HCT116 (cell line): ENCODE results near the gene SERTM1.

Source experiments
- EZH2 ChIP-seq: fragments of 200-600 bp; sonication (generic); IDR thresholded peaks from 2 replicates; pipeline ENCODE4 v1.6.1; 2017; ENCODE audit warnings: antibody characterized with exemption, mixed run types
- POLR2A ChIP-seq: IDR thresholded peaks from 2 replicates; pipeline ENCODE4 v1.7.0; 2011; ENCODE audit warnings: borderline replicate concordance; ENCODE audit not compliant: insufficient read depth, insufficient read length; ENCODE audit errors: extremely low read depth
- POLR2AphosphoS5 ChIP-seq: IDR thresholded peaks from 2 replicates; pipeline ENCODE4 v1.6.1; 2011; ENCODE audit warnings: mild to moderate bottlenecking, low read depth, low read length, moderate library complexity
- RAD21 ChIP-seq: IDR thresholded peaks from 2 replicates; pipeline ENCODE4 v1.6.1; 2012; ENCODE audit warnings: low read depth, mild to moderate bottlenecking
- SIN3A ChIP-seq: IDR thresholded peaks from 2 replicates; pipeline ENCODE4 v1.6.1; 2012; ENCODE audit warnings: low read depth
- TCF7L2 ChIP-seq: IDR thresholded peaks from 2 replicates; pipeline ENCODE4 v1.7.0; 2011; ENCODE audit warnings: borderline replicate concordance, inconsistent platforms; ENCODE audit not compliant: insufficient read depth, insufficient read length; ENCODE audit errors: extremely low read depth
- YY1 ChIP-seq: IDR thresholded peaks from 2 replicates; pipeline ENCODE4 v1.6.1; 2011; ENCODE audit warnings: low read length, low read depth, moderate library complexity, mild to moderate bottlenecking; ENCODE audit not compliant: insufficient replicate concordance; ENCODE audit errors: extremely low read depth
- ZFX ChIP-seq: fragments of 450-650 bp; IDR thresholded peaks from 2 replicates; pipeline ENCODE4 v1.6.1; 2017
- TF ChIP-seq, protein P1 (sequence below), 3 experiments: fragments of 200-600 bp in 1 of 3; sonication (generic) in 1 of 3; IDR thresholded peaks in 2 of 3; conservative IDR thresholded peaks in 1 of 3; 2 replicates each; pipeline ENCODE4 v1.5.1; 2012 to 2017; ENCODE audit warnings: low read depth in 2 of 3, low read length in 2 of 3, antibody characterized with exemption in 1 of 3, borderline replicate concordance in 1 of 3, control low read depth in 1 of 3, mild to moderate bottlenecking in 1 of 3, mixed read lengths in 1 of 3, mixed run types in 1 of 3, moderate library complexity in 1 of 3; ENCODE audit not compliant: insufficient read depth in 1 of 3
- TF ChIP-seq, protein P2 (sequence below): IDR thresholded peaks from 2 replicates; pipeline ENCODE4 v1.6.1; 2012; ENCODE audit warnings: low read depth
- TF ChIP-seq, protein P3 (sequence below): IDR thresholded peaks from 2 replicates; pipeline ENCODE4 v1.6.1; 2012
- TF ChIP-seq, protein P4 (sequence below): IDR thresholded peaks from 2 replicates; pipeline ENCODE4 v1.6.1; 2012

DNA sequence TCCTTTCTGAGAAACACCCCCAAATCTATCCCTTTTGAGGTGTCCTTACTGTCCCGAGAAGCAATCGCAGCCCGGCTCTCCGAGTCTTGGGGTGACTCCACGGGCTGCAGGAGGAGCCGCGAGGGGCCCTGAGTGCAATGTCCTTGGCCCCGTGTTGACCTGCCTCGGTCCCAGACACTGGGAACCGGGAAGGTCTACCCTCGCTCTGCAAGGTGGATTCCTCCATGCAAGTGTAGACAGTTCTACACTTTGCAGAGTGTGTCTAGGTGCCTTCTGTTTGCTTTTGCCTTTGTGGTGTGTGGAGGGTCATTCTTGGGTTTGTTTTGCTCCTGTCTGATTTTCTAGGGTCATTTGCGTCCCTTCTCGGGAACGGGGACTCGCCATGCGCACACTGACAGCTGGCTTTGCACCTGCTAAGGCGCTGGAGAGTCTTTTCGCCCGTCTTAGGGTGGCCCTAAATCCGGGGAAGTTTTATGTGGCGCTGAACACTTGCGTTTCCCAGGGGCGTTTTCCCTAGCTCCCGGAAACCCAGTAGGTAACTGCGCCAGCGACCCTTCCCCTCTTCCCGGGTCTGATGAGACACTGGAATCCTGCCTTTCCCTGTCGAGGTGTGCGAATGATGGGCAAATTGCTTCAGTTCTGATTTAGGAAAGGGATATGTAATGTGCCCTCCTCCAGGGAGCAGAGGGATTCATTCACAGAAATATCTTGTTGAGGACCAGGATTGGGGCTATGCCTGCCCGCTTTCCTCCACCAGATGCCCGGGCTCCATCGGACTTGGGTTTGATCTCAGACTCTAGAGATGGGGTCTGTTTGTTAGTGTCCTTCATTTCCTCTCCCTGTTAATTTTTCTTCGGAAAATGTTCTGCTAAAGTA, 755 bp downstream of the SERTM1 start:
- TF ChIP-seq ZFX (no peak), SIN3A (no peak), POLR2A (no peak), POLR2AphosphoS5 (no peak), TCF7L2 (no peak), RAD21 (no peak), EZH2 (no peak), YY1 (no peak)
- TF ChIP-seq, protein P1, sequence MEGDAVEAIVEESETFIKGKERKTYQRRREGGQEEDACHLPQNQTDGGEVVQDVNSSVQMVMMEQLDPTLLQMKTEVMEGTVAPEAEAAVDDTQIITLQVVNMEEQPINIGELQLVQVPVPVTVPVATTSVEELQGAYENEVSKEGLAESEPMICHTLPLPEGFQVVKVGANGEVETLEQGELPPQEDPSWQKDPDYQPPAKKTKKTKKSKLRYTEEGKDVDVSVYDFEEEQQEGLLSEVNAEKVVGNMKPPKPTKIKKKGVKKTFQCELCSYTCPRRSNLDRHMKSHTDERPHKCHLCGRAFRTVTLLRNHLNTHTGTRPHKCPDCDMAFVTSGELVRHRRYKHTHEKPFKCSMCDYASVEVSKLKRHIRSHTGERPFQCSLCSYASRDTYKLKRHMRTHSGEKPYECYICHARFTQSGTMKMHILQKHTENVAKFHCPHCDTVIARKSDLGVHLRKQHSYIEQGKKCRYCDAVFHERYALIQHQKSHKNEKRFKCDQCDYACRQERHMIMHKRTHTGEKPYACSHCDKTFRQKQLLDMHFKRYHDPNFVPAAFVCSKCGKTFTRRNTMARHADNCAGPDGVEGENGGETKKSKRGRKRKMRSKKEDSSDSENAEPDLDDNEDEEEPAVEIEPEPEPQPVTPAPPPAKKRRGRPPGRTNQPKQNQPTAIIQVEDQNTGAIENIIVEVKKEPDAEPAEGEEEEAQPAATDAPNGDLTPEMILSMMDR (IDR thresholded peaks at IDR 0.05 in 2 of 3, conservative IDR thresholded peaks at IDR 0.05 in 1 of 3; ENCODE audit: borderline replicate concordance in 1 of 3, insufficient read depth in 1 of 3, low read depth in 2 of 3, low read length in 2 of 3) = no peak
- TF ChIP-seq, protein P2, sequence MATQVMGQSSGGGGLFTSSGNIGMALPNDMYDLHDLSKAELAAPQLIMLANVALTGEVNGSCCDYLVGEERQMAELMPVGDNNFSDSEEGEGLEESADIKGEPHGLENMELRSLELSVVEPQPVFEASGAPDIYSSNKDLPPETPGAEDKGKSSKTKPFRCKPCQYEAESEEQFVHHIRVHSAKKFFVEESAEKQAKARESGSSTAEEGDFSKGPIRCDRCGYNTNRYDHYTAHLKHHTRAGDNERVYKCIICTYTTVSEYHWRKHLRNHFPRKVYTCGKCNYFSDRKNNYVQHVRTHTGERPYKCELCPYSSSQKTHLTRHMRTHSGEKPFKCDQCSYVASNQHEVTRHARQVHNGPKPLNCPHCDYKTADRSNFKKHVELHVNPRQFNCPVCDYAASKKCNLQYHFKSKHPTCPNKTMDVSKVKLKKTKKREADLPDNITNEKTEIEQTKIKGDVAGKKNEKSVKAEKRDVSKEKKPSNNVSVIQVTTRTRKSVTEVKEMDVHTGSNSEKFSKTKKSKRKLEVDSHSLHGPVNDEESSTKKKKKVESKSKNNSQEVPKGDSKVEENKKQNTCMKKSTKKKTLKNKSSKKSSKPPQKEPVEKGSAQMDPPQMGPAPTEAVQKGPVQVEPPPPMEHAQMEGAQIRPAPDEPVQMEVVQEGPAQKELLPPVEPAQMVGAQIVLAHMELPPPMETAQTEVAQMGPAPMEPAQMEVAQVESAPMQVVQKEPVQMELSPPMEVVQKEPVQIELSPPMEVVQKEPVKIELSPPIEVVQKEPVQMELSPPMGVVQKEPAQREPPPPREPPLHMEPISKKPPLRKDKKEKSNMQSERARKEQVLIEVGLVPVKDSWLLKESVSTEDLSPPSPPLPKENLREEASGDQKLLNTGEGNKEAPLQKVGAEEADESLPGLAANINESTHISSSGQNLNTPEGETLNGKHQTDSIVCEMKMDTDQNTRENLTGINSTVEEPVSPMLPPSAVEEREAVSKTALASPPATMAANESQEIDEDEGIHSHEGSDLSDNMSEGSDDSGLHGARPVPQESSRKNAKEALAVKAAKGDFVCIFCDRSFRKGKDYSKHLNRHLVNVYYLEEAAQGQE = no peak
- TF ChIP-seq, protein P3, sequence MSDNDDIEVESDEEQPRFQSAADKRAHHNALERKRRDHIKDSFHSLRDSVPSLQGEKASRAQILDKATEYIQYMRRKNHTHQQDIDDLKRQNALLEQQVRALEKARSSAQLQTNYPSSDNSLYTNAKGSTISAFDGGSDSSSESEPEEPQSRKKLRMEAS = no peak
- TF ChIP-seq, protein P4, sequence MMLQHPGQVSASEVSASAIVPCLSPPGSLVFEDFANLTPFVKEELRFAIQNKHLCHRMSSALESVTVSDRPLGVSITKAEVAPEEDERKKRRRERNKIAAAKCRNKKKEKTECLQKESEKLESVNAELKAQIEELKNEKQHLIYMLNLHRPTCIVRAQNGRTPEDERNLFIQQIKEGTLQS = no peak
